ENCODE data around the gene KCND2.

The KCND2 gene

GRCh38 chr7:120311028-120311788 is 38.2 kb downstream of the KCND2 start:
- DNase-seq, result no peak

GRCh38 chr7:120320218-120320961 is 47.4 kb downstream of the KCND2 start:
- DNase-seq, result no peak

GRCh38 chr7:120327054-120327453 is 54.1 kb downstream of the KCND2 start:
- DNase-seq, result no peak

GRCh38 chr7:120332433-120332832 is 59.5 kb downstream of the KCND2 start:
- DNase-seq, result no peak

- no peak for DNase-seq
Observed at GRCh38 chr7:120334475-120334874, 61.5 kb downstream of the KCND2 start.

GRCh38 chr7:120337308-120337907 is 64.4 kb downstream of the KCND2 start:
- no peak for DNase-seq

- DNase-seq, result no peak
Observed at GRCh38 chr7:120344276-120344675, 71.3 kb downstream of the KCND2 start.

- DNase-seq, result no peak
Observed at GRCh38 chr7:120353171-120353570, 80.2 kb downstream of the KCND2 start.

GRCh38 chr7:120360918-120361317 is 87.9 kb downstream of the KCND2 start:
- DNase-seq, result no peak

- DNase-seq, result no peak
Observed at GRCh38 chr7:120363414-120363813, 90.4 kb downstream of the KCND2 start.

- DNase-seq, result no peak
Observed at GRCh38 chr7:120370954-120371353, 98.0 kb downstream of the KCND2 start.

GRCh38 chr7:120373174-120373573 is 100.2 kb downstream of the KCND2 start:
- no peak for DNase-seq

GRCh38 chr7:120394595-120394994 is 121.6 kb downstream of the KCND2 start:
- no peak for DNase-seq

- DNase-seq, result no peak
Observed at GRCh38 chr7:120395526-120396019, 122.6 kb downstream of the KCND2 start.

GRCh38 chr7:120398284-120399000 is 125.5 kb downstream of the KCND2 start:
- no peak for DNase-seq

GRCh38 chr7:120400806-120401455 is 128.0 kb downstream of the KCND2 start:
- DNase-seq, result no peak

- no peak for DNase-seq
Observed at GRCh38 chr7:120402079-120402767, 129.2 kb downstream of the KCND2 start.

- no peak for DNase-seq
Observed at GRCh38 chr7:120402801-120403200, 129.8 kb downstream of the KCND2 start.

- no peak for DNase-seq
Observed at GRCh38 chr7:120404042-120404441, 131.1 kb downstream of the KCND2 start.

GRCh38 chr7:120405652-120406051 is 132.7 kb downstream of the KCND2 start:
- DNase-seq, result no peak

GRCh38 chr7:120407010-120407409 is 134.0 kb downstream of the KCND2 start:
- no peak for DNase-seq

Measured in bone marrow (tissue), 2 donors.